GM18519 (cell line): ENCODE data around the gene CD3D.
A peak's percentile ranks its signal among the peaks of the same experiment; 100 is the strongest.

Source experiments
- ATAC-seq: cut with Tn5 transposase; IDR thresholded peaks from one replicate; pipeline ENCODE4 v1.9.1; 2021; ENCODE audit warnings: mild to moderate bottlenecking, moderate library complexity; ENCODE audit not compliant: unreplicated experiment, low FRiP score

CD3D gene

GRCh38 chr11:118342503-118343161 lies at the start of gene CD3D:
Gene CD3D (minus strand): TSS chr11:118342705. CDS start chr11:118342607, 98 bp downstream.
- no peak for ATAC-seq

- no peak for ATAC-seq
Observed at GRCh38 chr11:118383657-118384056, 41.2 kb upstream of the CD3D start.

DNA sequence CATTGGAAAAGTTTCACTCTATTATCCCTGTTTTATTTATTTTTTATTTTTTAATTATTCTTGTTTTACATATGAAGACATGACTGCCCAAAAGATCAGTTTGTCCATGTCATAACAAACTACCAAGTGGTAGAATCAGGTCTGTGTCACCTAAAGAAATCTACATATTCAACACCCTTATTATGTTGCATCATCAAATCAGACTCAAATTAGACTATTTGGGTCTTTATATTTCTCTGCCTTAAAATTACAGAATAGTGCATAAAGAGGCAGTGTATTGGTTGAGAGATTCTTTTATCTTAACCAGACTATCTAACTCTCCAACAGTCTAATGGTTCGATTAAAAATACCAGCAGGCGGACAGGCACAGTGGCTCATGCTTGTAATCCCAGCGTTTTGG lies 40.4 kb upstream of the CD3D start:
- ATAC-seq, result no peak

- ATAC-seq, result no peak
Observed at GRCh38 chr11:118380571-118380970, 38.1 kb upstream of the CD3D start.

- ATAC-seq, result no peak
Observed at GRCh38 chr11:118379497-118379896, 37.0 kb upstream of the CD3D start.

DNA sequence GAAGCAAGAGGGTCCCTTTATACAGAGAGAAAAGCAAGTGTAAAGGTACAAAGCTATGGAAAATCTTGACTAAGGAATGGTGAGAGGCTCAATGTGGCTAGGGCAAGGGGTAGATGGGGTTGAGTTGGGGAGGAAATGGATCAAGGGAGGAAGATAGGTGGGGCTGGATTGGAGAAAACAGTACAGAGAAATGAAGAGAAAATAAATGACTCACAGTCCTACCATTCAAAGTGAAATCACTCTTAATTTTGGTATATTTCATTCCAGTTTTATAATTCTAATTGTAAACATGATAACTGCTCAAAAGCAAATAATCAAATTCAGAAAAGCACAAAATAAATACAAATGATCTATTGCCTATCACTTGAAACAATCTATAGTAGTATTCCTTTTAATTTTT lies 33.5 kb upstream of the CD3D start:
- ATAC-seq, result no peak

- ATAC-seq, result no peak
Observed at GRCh38 chr11:118374729-118375128, 32.2 kb upstream of the CD3D start.

DNA sequence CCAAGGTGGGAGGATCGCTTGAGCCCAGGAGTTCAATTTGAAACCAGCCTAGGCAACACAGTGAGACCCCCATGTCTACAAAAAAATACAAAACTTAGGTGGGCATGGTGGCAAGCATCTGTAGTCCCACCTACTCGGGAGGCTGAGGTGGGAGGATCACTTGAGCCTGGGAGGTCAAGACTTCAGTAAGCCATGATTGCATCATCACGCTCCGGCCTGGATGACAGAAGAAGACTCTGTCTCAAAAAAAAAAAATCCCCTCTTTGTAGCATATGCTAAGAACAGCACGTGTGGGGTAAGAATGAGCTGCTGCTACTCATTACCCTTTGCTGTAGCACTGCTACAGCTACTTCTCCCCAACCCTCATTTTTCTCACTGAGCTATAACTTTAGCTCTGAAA lies 31.4 kb upstream of the CD3D start:
- ATAC-seq, result no peak

DNA sequence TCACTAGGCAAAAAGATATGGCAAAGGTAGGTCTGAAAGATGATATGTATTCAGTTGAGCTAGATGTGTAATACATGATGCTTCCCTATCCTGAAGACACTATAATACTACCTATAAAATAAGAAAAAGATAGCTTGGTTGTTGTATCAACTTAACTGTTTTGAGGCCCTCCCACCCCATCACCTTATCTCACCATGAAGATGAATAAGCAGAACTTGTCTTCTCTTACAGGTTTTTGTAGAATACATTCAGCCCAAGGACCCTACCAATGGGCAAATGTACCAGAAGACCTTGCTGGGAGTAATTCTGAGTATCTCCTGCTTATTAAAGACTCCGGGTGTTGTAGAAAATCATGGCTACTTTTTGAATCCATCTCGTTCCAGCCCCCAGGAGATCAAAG lies 30.8 kb upstream of the CD3D start:
- no peak for ATAC-seq

DNA sequence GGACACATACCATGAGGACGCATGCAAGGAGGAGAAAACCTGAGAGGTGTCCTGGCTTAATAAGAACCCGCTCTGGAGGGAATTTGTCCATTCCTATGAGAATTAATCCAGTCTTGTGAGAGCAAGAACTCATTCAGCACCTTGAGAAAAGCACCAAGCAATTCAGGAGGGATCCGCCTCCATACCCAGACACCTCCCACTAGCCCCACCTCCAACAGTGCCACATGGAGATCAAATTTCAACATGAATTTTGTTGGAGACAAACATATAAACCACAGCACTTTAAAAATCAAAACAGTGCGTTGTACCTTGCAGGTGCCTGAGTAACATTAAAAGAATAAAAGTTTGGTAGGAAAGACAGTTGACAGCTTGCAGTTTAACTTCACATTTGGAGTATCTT lies 28.3 kb upstream of the CD3D start:
- no peak for ATAC-seq

DNA sequence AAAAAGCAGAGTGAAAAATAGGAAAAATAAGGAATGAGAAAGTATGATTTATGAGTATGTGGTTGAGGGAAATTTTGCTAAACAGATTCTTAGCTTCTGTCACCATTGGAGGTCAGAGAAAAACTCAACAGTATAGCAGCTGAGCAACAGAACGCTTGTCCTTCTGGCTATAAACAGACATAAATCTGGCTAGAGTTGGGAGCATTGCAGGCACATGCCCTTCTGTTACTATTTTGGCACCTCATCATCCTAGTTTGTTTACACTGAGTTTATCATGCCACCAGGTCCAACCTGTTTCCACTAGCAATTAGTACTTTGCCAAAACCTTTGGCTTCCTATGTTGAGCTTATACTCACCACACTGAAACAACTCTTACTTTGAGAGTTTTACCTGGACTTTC lies 23.8 kb upstream of the CD3D start:
- no peak for ATAC-seq

DNA sequence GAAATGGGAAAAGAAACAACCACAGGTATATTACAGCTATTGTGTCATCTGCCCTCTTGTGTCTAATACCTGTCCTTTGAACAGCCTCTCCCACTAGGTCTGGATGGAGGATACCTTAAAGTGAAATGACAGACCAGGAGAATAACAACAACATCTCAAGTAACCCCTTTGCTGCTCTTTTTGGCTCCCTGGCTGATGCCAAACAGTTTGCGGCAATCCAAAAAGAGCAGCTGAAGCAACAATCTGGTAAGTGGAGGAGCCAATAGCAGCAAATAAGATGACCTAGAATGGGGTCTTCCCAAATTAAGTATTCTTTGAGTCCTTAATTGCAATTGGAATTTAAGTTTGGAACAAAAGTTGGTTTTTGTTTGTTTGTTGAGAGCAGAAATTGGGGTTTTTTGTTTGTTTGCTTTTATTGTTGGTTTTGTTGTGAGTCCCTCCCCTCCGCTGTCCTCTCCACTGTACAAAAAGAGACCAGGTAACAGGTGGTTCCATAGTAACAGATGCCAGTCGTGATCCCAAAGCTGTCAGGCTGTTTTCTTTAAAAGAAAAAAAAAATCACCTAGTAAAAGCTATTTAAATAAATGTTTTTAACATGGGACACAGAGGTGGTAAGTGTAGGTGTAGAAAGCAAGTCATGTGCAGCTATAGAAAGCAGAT lies 22.6 kb upstream of the CD3D start:
- no peak for ATAC-seq

- peak; percentile 55 for ATAC-seq
Observed at GRCh38 chr11:118359295-118359958, 16.9 kb upstream of the CD3D start, which contains the start of gene UBE4A. Gene UBE4A (plus strand): TSS chr11:118359600. CDS start chr11:118365081, 5,481 bp downstream.

DNA sequence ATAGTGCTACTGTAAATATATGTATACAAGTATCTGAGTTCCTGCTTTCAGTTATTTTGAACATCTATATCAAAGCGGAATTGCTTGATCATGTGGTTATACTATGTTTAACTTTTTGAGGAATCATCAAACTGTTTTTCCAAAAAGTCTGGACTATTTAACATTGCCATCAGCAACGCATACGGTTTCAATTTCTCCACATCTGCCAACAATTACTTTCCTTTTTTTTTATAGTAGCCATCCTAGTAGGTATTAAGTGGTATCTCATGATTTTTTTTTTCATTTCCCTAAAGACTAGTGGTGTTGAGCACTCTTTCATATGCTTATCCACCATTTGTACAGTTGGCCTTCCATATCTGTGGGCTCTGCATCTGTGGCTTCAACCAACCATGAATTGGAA lies 15.6 kb upstream of the CD3D start:
- no peak for ATAC-seq

DNA sequence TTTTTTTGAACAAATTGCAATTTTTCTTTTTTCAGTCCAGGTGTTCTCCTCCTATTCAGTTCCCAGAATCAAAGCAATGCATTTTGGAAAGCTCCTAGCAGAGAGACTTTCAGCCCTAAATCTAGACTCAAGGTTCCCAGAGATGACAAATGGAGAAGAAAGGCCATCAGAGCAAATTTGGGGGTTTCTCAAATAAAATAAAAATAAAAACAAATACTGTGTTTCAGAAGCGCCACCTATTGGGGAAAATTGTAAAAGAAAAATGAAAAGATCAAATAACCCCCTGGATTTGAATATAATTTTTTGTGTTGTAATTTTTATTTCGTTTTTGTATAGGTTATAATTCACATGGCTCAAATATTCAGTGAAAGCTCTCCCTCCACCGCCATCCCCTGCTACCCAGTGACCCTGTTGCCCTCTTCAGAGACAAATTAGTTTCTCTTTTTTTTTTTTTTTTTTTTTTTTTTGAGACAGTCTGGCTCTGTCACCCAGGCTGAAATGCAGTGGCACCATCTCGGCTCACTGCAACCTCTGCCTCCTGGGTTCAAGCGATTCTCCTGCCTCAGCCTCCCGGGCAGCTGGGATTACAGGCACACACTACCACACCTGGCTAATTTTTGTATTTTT lies 10.7 kb upstream of the CD3D start:
- ATAC-seq, result no peak

DNA sequence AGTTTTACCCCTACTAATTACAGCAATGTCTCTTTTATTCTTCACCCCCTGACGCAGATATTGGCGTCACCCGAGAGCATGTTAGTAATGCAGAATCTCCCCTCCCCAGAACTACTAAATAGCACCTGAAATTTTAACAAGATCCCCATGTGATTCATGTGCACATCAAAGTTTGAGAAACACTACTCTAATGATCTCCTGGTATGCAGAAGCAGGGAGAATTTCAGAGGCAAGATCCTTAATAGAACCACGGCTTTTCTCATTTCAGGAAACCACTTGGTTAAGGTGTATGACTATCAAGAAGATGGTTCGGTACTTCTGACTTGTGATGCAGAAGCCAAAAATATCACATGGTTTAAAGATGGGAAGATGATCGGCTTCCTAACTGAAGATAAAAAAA lies 7.0 kb upstream of the CD3D start:
- ATAC-seq, result no peak

GRCh38 chr11:118343981-118344515 lies 1.5 kb upstream of the CD3D start, which contains the start of gene CD3G:
Gene CD3G (plus strand): TSS chr11:118344344. CDS start chr11:118344424, 80 bp downstream.
- no peak for ATAC-seq

DNA sequence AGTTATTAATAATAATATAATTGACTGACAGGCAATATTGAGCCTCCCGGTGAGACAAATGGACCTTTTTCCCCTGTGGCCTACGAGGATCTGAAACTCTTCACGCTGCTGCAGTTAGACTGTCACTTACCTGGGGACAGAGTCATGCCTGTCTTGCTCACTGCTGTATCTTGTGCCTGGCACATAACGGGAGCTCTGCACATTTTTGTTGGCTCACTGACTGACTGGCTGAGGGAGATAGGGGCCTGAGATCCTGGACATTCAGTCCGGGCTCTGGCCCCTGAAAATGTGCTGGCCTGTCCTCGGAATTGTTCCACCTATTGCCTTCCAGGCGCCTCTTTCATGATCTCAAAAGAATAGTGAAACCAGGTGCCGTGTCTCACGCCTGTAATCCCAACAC lies 743 bp upstream of the CD3D start:
- ATAC-seq, result no peak

DNA sequence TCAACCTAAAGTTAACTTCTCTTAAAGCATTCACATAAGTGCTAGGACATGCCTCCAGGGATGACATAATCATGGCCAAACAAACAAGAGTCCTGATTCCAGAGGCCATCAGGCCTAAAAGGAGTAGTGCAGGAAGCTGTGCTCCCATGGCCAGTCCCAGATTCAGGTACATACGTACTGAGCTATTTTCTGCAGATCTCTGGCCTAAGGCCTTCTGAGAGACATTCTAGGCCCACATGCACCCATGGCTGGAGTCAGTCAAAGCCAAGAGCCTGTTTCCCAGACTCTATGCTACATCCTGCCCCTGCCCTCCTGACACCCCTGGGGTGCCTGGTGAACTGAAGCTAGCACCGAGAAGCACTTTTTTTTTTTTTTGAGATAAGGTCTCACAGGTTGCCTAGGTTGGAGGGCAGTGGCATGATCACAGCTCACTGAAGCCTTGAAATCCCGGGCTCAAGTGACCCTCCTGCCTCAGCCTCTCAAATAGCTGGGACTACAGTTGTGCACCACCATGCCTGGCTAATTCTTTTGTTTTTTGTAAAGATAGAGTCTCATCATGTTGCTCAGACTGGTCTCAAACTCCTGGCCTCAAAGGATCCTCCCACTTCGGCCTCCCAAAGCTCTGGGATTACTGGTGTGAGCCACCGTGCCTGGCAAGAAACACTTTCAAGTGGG lies 553 bp downstream of the CD3D start:
- no peak for ATAC-seq

DNA sequence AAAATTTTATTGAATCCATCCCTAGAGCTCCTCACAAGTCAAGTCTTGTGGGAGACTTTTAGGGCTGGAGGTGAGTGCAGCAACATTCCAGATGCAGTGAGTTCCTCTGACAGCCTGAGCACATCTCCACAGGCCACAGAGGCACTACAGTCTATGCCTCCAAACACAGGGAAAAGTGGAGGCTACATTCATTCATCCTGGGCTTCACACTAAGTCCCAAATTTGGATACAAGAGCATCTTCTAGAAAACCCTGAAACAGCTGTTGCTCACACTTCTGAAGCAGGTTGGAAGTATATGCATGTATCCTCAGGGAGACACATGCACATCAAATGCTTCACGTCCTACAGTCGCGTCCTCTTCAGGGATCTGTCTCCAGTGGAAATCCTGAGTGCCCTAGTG lies 1.2 kb downstream of the CD3D start:
- no peak for ATAC-seq
